Measurements from ENCODE around the gene DCTPP1. TPM values are rescaled to one million over a fixed set of nuclear protein-coding genes. Genes with fewer than 3 reads are reported as not detected.
A peak's percentile ranks its signal among the peaks of the same experiment; 100 is the strongest.

Gene DCTPP1
- polyA plus RNA-seq, 2 of the 4 experiments (the other 2 are of a cell fraction), result 105 to 121 TPM

DNA sequence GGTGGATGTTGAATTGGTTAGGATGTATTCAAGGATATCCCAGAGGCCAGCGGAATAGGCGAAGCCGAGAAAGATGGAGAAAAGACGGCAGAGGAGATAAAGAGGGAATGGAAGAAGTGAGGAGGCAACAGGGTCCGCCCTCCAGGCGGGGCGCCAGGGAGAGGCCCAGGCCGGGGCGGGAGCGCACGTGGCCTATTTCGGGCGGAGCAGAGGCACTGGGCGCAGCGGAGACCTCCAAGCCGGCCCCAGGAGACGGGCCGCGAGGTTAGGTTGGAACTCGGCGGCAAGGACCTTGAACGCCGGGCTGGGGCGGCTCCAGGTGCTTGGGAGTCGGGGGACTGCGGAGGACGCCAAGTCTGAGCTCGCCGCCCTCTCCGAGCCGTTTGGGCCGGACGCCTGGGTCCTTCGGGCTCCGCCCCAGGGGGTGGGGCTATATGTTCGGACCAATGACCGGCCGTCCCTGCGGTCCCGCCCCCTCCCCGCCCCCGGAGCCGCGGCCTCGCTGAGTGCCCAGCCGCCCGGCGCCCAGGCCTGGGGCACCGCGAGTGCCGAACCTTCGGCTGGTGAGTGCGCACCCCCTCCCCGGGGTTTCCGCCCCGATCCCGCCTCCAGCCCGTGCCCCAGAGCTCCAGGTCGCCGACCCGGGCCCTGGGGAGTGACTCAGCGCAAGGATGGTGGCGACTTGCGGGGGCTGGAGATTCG, 22.6 kb downstream of the DCTPP1 start, which contains the start of gene ZNF771 (continued):
- no peak for TF ChIP-seq RNF2 (IDR thresholded peaks at IDR 0.05; ENCODE audit: borderline replicate concordance, low read depth)
- no peak for TF ChIP-seq FOSB (CRISPR knock-in tag; IDR thresholded peaks at IDR 0.05)
- TF ChIP-seq, protein P1, sequence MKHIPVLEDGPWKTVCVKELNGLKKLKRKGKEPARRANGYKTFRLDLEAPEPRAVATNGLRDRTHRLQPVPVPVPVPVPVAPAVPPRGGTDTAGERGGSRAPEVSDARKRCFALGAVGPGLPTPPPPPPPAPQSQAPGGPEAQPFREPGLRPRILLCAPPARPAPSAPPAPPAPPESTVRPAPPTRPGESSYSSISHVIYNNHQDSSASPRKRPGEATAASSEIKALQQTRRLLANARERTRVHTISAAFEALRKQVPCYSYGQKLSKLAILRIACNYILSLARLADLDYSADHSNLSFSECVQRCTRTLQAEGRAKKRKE (CRISPR knock-in tag; IDR thresholded peaks at IDR 0.05; ENCODE audit: low read depth), result no peak
- TF ChIP-seq, protein P2, sequence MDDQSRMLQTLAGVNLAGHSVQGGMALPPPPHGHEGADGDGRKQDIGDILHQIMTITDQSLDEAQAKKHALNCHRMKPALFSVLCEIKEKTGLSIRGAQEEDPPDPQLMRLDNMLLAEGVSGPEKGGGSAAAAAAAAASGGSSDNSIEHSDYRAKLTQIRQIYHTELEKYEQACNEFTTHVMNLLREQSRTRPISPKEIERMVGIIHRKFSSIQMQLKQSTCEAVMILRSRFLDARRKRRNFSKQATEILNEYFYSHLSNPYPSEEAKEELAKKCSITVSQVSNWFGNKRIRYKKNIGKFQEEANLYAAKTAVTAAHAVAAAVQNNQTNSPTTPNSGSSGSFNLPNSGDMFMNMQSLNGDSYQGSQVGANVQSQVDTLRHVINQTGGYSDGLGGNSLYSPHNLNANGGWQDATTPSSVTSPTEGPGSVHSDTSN (IDR thresholded peaks at IDR 0.05), result no peak
- TF ChIP-seq HDAC2 (IDR thresholded peaks at IDR 0.05), result no peak
- TF ChIP-seq CBX2 (IDR thresholded peaks at IDR 0.05; ENCODE audit: borderline replicate concordance, low read depth), result no peak
- no peak for TF ChIP-seq RAD21 (conservative IDR thresholded peaks at IDR 0.05 in 1 of 2, IDR thresholded peaks at IDR 0.05 in 1 of 2)
- TF ChIP-seq RFX5 (IDR thresholded peaks at IDR 0.05), result no peak
- no peak for TF ChIP-seq EHF (CRISPR knock-in tag; IDR thresholded peaks at IDR 0.05)
- TF ChIP-seq SMC3 (IDR thresholded peaks at IDR 0.05), result no peak; the same call in 2 of the 3 replicates
- TF ChIP-seq HOXB5 (CRISPR knock-in tag; IDR thresholded peaks at IDR 0.05), result no peak
- TF ChIP-seq, protein P3, sequence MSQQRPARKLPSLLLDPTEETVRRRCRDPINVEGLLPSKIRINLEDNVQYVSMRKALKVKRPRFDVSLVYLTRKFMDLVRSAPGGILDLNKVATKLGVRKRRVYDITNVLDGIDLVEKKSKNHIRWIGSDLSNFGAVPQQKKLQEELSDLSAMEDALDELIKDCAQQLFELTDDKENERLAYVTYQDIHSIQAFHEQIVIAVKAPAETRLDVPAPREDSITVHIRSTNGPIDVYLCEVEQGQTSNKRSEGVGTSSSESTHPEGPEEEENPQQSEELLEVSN (IDR thresholded peaks at IDR 0.05; ENCODE audit: borderline replicate concordance, low read depth), result peak; percentile 60; the same call in 1 of the 2 replicates
- TF ChIP-seq EHMT2 (IDR thresholded peaks at IDR 0.05; ENCODE audit: low read depth), result no peak
- TF ChIP-seq, protein P4, sequence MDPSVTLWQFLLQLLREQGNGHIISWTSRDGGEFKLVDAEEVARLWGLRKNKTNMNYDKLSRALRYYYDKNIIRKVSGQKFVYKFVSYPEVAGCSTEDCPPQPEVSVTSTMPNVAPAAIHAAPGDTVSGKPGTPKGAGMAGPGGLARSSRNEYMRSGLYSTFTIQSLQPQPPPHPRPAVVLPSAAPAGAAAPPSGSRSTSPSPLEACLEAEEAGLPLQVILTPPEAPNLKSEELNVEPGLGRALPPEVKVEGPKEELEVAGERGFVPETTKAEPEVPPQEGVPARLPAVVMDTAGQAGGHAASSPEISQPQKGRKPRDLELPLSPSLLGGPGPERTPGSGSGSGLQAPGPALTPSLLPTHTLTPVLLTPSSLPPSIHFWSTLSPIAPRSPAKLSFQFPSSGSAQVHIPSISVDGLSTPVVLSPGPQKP (IDR thresholded peaks at IDR 0.05; ENCODE audit: low read depth, low read length), result no peak
- no peak for TF ChIP-seq HOXA7 (CRISPR knock-in tag; IDR thresholded peaks at IDR 0.05)
- no peak for TF ChIP-seq SREBF2 (IDR thresholded peaks at IDR 0.05)
- TF ChIP-seq, protein P5, sequence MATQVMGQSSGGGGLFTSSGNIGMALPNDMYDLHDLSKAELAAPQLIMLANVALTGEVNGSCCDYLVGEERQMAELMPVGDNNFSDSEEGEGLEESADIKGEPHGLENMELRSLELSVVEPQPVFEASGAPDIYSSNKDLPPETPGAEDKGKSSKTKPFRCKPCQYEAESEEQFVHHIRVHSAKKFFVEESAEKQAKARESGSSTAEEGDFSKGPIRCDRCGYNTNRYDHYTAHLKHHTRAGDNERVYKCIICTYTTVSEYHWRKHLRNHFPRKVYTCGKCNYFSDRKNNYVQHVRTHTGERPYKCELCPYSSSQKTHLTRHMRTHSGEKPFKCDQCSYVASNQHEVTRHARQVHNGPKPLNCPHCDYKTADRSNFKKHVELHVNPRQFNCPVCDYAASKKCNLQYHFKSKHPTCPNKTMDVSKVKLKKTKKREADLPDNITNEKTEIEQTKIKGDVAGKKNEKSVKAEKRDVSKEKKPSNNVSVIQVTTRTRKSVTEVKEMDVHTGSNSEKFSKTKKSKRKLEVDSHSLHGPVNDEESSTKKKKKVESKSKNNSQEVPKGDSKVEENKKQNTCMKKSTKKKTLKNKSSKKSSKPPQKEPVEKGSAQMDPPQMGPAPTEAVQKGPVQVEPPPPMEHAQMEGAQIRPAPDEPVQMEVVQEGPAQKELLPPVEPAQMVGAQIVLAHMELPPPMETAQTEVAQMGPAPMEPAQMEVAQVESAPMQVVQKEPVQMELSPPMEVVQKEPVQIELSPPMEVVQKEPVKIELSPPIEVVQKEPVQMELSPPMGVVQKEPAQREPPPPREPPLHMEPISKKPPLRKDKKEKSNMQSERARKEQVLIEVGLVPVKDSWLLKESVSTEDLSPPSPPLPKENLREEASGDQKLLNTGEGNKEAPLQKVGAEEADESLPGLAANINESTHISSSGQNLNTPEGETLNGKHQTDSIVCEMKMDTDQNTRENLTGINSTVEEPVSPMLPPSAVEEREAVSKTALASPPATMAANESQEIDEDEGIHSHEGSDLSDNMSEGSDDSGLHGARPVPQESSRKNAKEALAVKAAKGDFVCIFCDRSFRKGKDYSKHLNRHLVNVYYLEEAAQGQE (IDR thresholded peaks at IDR 0.05), result no peak
- TF ChIP-seq NFE2L2 (conservative IDR thresholded peaks at IDR 0.05; ENCODE audit: low read length), result no peak
- TF ChIP-seq, protein P6, sequence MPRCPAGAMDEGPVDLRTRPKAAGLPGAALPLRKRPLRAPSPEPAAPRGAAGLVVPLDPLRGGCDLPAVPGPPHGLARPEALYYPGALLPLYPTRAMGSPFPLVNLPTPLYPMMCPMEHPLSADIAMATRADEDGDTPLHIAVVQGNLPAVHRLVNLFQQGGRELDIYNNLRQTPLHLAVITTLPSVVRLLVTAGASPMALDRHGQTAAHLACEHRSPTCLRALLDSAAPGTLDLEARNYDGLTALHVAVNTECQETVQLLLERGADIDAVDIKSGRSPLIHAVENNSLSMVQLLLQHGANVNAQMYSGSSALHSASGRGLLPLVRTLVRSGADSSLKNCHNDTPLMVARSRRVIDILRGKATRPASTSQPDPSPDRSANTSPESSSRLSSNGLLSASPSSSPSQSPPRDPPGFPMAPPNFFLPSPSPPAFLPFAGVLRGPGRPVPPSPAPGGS (IDR thresholded peaks at IDR 0.05), result peak; percentile 77; the same call in 2 of the 3 replicates
- TF ChIP-seq NR3C1 (IDR thresholded peaks at IDR 0.05), result no peak
- TF ChIP-seq BHLHE40 (IDR thresholded peaks at IDR 0.05; ENCODE audit: low read depth, low read length), result no peak
- TF ChIP-seq, protein P7, sequence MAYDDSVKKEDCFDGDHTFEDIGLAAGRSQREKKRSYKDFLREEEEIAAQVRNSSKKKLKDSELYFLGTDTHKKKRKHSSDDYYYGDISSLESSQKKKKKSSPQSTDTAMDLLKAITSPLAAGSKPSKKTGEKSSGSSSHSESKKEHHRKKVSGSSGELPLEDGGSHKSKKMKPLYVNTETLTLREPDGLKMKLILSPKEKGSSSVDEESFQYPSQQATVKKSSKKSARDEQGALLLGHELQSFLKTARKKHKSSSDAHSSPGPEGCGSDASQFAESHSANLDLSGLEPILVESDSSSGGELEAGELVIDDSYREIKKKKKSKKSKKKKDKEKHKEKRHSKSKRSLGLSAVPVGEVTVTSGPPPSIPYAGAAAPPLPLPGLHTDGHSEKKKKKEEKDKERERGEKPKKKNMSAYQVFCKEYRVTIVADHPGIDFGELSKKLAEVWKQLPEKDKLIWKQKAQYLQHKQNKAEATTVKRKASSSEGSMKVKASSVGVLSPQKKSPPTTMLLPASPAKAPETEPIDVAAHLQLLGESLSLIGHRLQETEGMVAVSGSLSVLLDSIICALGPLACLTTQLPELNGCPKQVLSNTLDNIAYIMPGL (CRISPR knock-in tag; IDR thresholded peaks at IDR 0.05; ENCODE audit: borderline replicate concordance), result no peak
- peak; percentile 31 to 93; a peak in 3 of 5 replicates for TF ChIP-seq JUN (IDR thresholded peaks at IDR 0.05)
- no peak for TF ChIP-seq FOSL2 (IDR thresholded peaks at IDR 0.05)
- peak; percentile 10; the same call in 1 of the 2 replicates for TF ChIP-seq FOSL2 (CRISPR knock-in tag; IDR thresholded peaks at IDR 0.05)
- no peak for TF ChIP-seq ZFP36 (IDR thresholded peaks at IDR 0.05; ENCODE audit: borderline replicate concordance, partially characterized antibody)

Measured in A549 (cell line).